Stimulated activated naive CD8-positive, alpha-beta T cell treated with anti-CD3 and anti-CD28 coated beads, Interleukin-15, Interleukin-2, amounts not matched to agents 100 ng/mL and 50 ng/mL, for 24 hours (primary cell): ENCODE data around the gene ANKRD11.
A peak's percentile ranks its signal among the peaks of the same experiment; 100 is the strongest.

ENCODE experiments used
- H3K27ac Mint-ChIP-seq: one replicate; pipeline ENCODE4 v1.8.0; 2021; ENCODE audit warnings: mild to moderate bottlenecking, mixed read lengths
- H3K27me3 Mint-ChIP-seq: one replicate; pipeline ENCODE4 v1.8.0; 2021; ENCODE audit warnings: mixed read lengths
- H3K36me3 Mint-ChIP-seq: one replicate; pipeline ENCODE4 v1.8.0; 2021; ENCODE audit warnings: low read depth, mixed read lengths
- H3K4me1 Mint-ChIP-seq: one replicate; pipeline ENCODE4 v1.8.0; 2021; ENCODE audit warnings: low read depth, mixed read lengths
- H3K4me3 Mint-ChIP-seq: one replicate; pipeline ENCODE4 v1.8.0; 2021; ENCODE audit warnings: mild to moderate bottlenecking, mixed read lengths
- H3K9me3 Mint-ChIP-seq: one replicate; pipeline ENCODE4 v1.8.0; 2021; ENCODE audit warnings: mixed read lengths

The ANKRD11 gene

DNA sequence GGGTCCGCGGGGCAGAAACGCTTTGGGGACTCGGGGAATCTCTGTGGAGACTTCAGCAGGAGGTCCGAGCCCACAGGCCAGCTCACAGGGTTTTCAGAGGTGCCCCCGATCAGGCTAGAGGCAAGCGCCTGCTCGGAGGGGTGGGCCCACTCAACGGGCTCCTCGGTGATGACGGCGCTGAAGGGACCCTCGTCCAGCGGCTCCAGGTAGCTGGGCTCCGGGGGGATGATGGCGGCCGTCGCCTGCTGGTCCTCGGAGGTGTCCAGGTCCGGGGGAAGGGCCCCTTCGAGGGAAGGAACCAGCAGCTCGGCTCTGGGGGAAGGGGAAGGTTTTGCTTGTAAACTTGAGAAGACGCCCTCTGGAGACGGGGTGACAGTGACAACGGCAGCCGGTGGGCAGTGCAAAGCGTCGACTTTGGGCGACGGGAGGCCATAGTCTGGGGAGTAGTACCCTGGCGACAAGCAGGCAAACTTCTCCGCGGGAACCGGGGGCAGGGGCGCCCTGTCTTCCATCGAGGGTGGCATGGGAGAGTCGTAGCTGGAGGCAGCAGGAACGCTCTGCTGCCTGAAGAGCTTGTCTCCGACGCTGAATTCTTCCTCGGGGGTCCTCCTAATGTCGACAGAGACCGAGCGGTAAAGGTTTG, 209.7 kb downstream of the ANKRD11 start:
- peaks cover 12% of the 10 kb centered on the region for H3K36me3 Mint-ChIP-seq
- H3K27ac Mint-ChIP-seq, result no peak overlapping the region
- H3K27me3 Mint-ChIP-seq, result no peaks in the 10 kb centered on the region
- H3K4me1 Mint-ChIP-seq, result no peaks in the 10 kb centered on the region
- no peaks in the 10 kb centered on the region for H3K9me3 Mint-ChIP-seq
- no peak overlapping the region for H3K4me3 Mint-ChIP-seq

GRCh38 chr16:89279666-89280481, 210.5 kb downstream of the ANKRD11 start:
- H3K36me3 Mint-ChIP-seq, result peaks cover 12% of the 10 kb centered on the region
- no peak overlapping the region for H3K4me3 Mint-ChIP-seq

GRCh38 chr16:89278441-89279240, 211.7 kb downstream of the ANKRD11 start:
- Mint-ChIP-seq H3K4me3 (no peak overlapping the region), H3K4me1 (no peaks in the 10 kb centered on the region), H3K36me3 (peaks cover 15% of the 10 kb centered on the region)

More at GRCh38 chr16:89279666-89280481, 210.5 kb downstream of the ANKRD11 start:
- Mint-ChIP-seq H3K9me3 (no peaks in the 10 kb centered on the region), H3K27me3 (no peaks in the 10 kb centered on the region), H3K27ac (no peak overlapping the region), H3K4me1 (no peaks in the 10 kb centered on the region)

DNA sequence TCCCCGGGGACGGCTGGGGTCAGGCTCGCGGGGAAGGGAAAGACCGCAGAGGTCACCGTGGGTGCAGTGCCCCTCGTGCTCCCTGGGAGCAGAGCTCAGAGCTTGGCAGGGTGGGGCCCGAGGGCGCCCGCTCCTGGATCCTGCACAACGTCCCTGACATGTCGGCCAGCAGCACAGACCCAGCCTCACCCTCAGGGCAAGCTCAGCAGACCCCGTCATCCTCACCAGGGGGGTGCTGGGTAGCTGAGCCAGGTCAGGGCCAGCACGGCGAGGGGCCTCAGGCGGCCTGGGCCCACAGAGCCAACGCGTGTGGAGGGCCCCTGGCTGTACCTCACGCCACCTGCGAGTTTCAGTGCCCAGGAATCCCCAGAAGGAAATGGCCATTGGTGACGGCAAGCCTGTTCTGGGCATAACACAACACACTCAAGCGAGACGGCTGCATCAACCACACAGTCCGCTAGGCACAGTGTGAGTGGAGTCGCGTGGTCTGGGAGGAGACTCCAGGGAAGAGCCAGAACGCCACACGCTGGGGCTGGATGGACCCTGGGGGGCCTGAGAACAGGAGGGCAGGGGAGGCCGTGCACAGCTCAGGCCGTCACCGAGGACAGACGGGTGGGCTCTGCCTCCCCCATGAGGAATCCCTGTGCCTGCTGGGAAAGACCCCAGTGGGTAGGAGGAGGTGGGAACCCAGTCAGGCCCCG, 212.6 kb downstream of the ANKRD11 start:
- Mint-ChIP-seq H3K4me3 (no peak overlapping the region), H3K9me3 (no peaks in the 10 kb centered on the region), H3K4me1 (no peaks in the 10 kb centered on the region), H3K27me3 (no peaks in the 10 kb centered on the region), H3K27ac (no peak overlapping the region), H3K36me3 (peaks cover 23% of the 10 kb centered on the region)

More at GRCh38 chr16:89278441-89279240, 211.7 kb downstream of the ANKRD11 start:
- Mint-ChIP-seq H3K27me3 (no peaks in the 10 kb centered on the region), H3K27ac (no peak overlapping the region), H3K9me3 (no peaks in the 10 kb centered on the region)

GRCh38 chr16:89277049-89277448, 213.3 kb downstream of the ANKRD11 start:
- Mint-ChIP-seq H3K36me3 (peaks cover 27% of the 10 kb centered on the region), H3K27ac (no peak overlapping the region), H3K9me3 (no peaks in the 10 kb centered on the region), H3K27me3 (no peaks in the 10 kb centered on the region), H3K4me1 (no peaks in the 10 kb centered on the region), H3K4me3 (no peak overlapping the region)

- Mint-ChIP-seq H3K27me3 (no peaks in the 10 kb centered on the region), H3K27ac (peak overlapping the region; percentile 49), H3K9me3 (no peaks in the 10 kb centered on the region), H3K36me3 (peaks cover 34% of the 10 kb centered on the region), H3K4me3 (no peak overlapping the region), H3K4me1 (no peaks in the 10 kb centered on the region)
Measured at GRCh38 chr16:89275837-89276720, 214.3 kb downstream of the ANKRD11 start.

DNA sequence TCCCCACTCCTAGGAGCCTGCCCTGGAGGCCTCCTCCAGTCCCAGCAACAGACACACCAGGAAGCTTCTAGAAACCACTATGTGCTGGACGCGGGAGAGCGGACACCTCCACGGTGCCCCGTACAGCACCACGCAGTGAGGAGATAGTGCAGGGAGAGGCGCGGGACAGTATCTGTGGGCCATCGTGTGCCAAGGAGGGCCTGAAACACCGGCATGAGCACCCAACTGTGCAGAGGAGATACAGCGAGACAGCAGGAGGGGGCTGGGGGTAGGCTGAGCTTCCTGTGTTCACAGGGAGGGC, 215.1 kb downstream of the ANKRD11 start:
- peaks cover 29% of the 10 kb centered on the region for H3K36me3 Mint-ChIP-seq

DNA sequence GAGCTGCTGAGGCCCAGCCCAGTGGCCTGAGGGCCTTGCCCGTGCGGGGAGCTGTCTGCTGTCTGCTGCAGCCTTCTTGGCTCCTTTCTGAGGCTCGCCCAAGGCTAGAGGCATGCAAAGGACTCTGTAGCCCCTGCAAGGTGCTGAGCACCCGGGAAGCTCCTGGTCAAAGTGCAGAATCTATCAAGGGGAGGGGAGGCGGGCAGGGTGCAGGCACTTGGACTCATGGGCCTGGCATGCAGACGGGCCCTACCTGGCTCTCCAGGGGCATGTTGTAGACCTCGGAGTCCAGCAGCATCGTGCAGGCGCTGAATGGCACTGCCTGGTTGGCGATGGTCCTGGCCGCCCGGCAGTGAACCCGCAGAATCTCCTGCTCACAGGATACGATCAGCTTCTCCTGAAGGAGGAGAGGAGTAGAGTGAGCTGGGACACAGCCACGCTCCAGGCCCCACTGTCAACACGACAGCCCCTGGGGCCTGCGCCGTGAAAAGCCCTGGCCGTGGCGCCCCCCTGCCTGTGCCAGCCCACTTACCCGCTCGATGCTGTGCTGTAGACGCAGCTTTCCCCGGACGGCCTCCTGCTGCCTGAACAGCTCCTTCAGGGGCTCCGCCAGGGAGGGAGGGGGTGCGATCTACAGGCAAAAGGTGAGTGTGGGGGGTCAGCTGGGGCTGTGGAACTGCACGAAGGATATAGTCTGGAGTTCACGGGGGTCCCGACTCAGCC, 215.6 kb downstream of the ANKRD11 start:
- H3K27ac Mint-ChIP-seq, result no peak overlapping the region
- H3K4me1 Mint-ChIP-seq, result no peaks in the 10 kb centered on the region
- no peaks in the 10 kb centered on the region for H3K9me3 Mint-ChIP-seq
- no peak overlapping the region for H3K4me3 Mint-ChIP-seq
- H3K36me3 Mint-ChIP-seq, result peaks cover 32% of the 10 kb centered on the region
- H3K27me3 Mint-ChIP-seq, result no peaks in the 10 kb centered on the region

More for the DNA sequence above, 215.1 kb downstream of the ANKRD11 start:
- H3K27me3 Mint-ChIP-seq, result no peaks in the 10 kb centered on the region
- no peak overlapping the region for H3K4me3 Mint-ChIP-seq
- no peaks in the 10 kb centered on the region for H3K9me3 Mint-ChIP-seq
- H3K27ac Mint-ChIP-seq, result no peak overlapping the region
- H3K4me1 Mint-ChIP-seq, result no peaks in the 10 kb centered on the region

GRCh38 chr16:89273741-89274472, 216.5 kb downstream of the ANKRD11 start:
- no peak overlapping the region for H3K4me3 Mint-ChIP-seq
- no peak overlapping the region for H3K27ac Mint-ChIP-seq
- H3K9me3 Mint-ChIP-seq, result no peaks in the 10 kb centered on the region
- H3K4me1 Mint-ChIP-seq, result no peaks in the 10 kb centered on the region
- peaks cover 40% of the 10 kb centered on the region for H3K36me3 Mint-ChIP-seq
- H3K27me3 Mint-ChIP-seq, result no peaks in the 10 kb centered on the region

- H3K36me3 Mint-ChIP-seq, result peaks cover 42% of the 10 kb centered on the region
- H3K9me3 Mint-ChIP-seq, result no peaks in the 10 kb centered on the region
- H3K27me3 Mint-ChIP-seq, result no peaks in the 10 kb centered on the region
- H3K4me1 Mint-ChIP-seq, result no peaks in the 10 kb centered on the region
- H3K4me3 Mint-ChIP-seq, result no peak overlapping the region
- peak overlapping the region; percentile 3 for H3K27ac Mint-ChIP-seq
Measured at GRCh38 chr16:89272631-89273030, 217.7 kb downstream of the ANKRD11 start.

GRCh38 chr16:89270666-89271345, 219.6 kb downstream of the ANKRD11 start:
- H3K9me3 Mint-ChIP-seq, result no peaks in the 10 kb centered on the region
- H3K27me3 Mint-ChIP-seq, result no peaks in the 10 kb centered on the region
- no peaks in the 10 kb centered on the region for H3K4me1 Mint-ChIP-seq
- no peak overlapping the region for H3K27ac Mint-ChIP-seq
- H3K4me3 Mint-ChIP-seq, result no peak overlapping the region
- peaks cover 37% of the 10 kb centered on the region for H3K36me3 Mint-ChIP-seq

- Mint-ChIP-seq H3K9me3 (no peaks in the 10 kb centered on the region), H3K4me1 (no peaks in the 10 kb centered on the region), H3K27ac (no peak overlapping the region), H3K4me3 (no peak overlapping the region), H3K27me3 (no peaks in the 10 kb centered on the region), H3K36me3 (peaks cover 37% of the 10 kb centered on the region)
Measured at GRCh38 chr16:89269805-89270665, 220.3 kb downstream of the ANKRD11 start.
